OCI-M2 (cell line): Measurements from ENCODE around the gene MICAL3.
A peak's percentile ranks its signal among the peaks of the same experiment; 100 is the strongest.
"Not testable (repeated sequence)": the region's sequence is repeated elsewhere in the genome, so short reads cannot be mapped to it uniquely, and the experiment has no call there.

Experiments
- DNase-seq: peaks from one replicate; lab custom pipeline; 2025; ENCODE audit not compliant: unreplicated experiment; lab: John Stamatoyannopoulos, UW

The MICAL3 gene

DNA sequence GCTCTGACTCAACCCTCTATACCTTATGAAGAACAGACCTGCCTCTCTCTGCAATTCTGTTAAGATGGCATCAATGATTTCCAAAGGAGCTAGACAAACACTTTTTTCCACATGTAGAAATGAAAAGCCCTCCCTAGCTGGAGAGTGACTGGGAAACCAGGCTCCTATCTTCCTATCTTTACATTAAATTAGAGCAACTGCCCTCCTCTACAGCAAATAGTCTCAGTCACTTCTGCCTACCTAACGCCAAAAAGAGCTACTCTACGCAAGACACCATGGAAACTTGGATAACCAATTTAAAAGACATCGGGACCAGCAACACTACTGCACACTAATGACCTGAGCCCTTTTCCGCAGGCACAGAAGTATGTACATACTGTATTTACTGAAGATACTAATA, 84.8 kb downstream of the MICAL3 start:
- DNase-seq, result no peak

- no peak for DNase-seq
Observed at GRCh38 chr22:17939011-17939410, 85.3 kb downstream of the MICAL3 start.

DNA sequence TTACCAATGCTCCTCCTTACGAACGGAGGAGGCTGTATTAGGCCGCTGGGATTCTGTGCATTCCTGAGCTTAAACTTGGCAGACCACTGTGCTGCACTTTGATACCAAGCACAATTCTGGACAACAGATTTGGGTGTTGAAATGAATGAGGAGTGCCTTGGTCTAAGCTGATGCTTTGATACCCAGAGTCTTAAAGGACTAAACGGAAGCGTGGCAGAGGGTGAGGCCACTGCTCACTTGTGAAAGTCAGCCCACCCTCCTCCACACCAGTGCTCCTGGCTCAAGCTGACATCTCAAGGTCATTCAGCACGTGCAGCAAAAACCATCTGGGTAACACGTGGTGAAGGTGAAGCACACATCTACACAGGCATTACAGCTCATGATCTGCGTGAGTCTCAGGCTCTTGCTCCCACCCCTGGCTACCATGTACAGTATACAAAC, 85.9 kb downstream of the MICAL3 start:
- no peak for DNase-seq

- not testable (repeated sequence) for DNase-seq
Observed at GRCh38 chr22:17932457-17932856, 91.9 kb downstream of the MICAL3 start.

- no peak for DNase-seq
Observed at GRCh38 chr22:17931400-17931825, 92.9 kb downstream of the MICAL3 start.

DNA sequence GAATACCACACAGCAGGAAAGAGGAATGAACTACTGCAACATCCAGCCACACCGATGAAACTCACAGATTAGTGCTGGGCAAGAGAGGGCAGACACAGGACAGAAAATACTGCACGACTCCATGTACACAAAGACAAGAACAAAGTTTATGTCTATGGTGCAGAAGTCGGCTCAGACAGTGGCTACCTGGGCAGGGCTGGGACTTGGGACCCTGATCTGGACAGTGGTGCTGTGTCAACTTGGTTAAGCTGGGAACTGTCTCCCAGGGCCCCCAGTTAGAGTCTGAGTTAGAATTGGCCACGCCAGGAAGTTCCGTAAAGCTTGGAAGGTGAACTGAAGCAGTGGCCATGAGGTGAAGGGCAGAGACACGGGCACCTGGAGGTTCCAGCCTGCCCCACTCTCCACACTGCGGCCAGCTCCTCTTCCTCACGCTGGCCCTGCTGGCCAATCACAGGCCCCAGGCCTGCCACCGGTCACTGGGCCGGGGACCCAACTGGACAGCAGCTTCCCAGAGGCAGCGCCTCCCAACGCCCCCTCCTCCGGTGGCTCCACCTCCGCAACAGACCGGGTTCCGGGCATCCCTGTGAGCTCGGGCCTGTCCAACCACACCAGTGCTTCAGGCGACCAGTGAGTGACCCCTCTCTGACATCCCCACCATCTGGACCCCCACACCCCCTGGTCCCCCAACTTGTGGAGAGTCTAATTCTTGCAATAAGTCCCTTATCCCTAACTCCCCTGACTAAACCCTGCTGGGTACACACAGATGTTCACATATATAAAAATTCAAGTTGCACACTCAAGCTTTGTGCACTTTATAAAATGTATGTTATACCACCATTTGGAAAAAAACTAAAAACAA, 93.7 kb downstream of the MICAL3 start:
- DNase-seq, result no peak

DNA sequence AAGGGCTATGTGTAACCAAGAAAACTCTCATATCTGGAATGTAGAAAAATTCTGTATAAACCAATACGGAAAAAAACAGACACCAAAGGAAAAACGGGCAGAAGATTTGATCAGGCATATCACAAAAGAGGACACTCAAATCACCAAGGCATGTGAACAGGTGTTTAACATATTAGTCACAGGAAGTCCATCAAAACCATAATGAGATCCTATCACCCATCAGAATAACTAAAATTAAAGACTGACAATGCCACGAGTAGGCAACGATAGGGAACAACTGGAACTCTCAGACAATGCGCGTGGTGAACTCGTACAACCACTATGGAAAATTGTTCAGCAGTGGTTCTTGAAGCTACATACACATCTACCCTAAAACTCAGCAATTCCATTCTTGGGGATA, 94.5 kb downstream of the MICAL3 start:
- no peak for DNase-seq

DNA sequence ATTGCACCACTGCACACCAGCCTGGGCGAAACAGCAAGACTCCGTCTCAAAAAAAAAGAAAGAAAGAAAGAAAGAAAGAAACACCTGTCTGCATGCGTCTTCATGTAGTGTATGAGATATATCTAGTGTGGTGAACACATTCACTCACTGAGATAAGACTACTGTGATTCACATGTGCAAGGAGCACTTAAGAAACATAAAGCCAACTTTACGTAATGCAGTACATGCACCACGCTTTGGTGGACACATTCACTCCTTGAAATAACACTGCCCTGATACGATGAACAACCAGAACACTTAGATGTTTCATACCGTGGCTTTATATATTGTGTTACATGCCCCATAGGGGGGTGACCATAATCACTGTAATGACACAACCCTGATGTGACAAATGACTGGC, 96.0 kb downstream of the MICAL3 start:
- no peak for DNase-seq

DNA sequence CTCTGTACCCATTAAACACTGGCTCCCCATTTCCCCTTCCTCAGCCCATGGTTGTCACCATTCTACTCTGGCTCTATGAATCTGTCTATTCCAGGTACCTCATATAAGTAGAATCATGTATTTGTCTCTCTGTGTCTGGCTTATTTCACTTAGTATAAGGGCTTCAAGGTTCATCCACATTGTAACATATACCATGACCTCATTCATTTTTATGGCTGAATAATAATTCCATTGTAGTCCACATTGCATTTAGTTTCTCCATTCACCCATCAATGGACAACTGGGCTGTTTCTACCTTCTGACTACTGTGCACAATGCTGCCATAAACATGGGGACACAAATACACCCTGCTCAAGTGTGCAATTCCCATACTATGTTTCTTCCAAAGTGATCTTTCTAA, 97.3 kb downstream of the MICAL3 start:
- no peak for DNase-seq

DNA sequence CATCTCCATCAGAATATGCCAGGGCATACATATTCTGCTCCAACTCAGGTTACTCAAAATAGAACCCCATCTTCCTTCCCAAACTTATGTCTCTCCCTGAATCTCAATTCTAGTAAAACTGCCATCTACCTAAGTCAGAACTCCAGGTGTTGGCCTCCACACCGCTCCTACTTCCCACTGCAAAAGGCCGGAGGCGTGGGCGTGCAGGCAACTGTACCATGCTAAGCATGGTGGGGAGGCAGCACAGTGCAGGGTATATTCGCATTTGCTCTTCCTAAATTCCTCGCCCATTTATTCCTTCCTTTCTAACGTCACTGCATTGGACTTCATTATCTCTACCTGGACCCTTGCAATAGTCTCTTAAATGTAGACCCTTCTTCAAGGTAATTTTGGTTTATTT, 97.8 kb downstream of the MICAL3 start:
- no peak for DNase-seq

- DNase-seq, result no peak
Observed at GRCh38 chr22:17925431-17925841, 98.9 kb downstream of the MICAL3 start.

DNA sequence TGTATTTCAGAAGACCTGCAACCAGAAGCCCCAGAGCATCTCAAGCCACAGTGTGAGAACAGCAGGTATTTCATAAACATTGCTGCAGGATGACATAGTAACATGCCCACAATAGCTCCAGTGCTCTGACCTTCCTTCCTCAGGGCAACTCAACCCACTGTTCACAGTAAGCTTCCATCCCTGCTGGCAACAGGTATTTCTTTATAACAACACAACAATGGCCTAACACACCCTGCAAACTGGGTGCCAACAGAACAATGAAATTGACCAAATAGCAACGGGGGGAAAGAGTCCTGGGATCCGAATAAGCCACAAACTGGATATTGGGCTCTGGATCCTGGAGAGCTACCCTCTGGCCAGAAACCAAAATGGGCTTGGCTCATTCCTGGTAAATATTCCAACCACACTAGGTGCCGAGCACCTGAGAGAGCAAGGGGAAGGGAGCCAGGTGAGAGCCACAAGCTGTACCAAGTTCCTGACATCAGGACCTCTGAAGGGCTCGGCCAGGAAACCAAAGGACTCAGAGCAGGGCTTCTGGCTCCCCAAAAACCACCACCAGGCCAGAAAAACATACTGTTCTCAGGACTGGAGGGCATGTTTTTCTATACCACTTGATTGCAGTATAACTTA, 99.5 kb downstream of the MICAL3 start:
- DNase-seq, result no peak

- no peak for DNase-seq
Observed at GRCh38 chr22:17924076-17924475, 100.3 kb downstream of the MICAL3 start.

GRCh38 chr22:17922925-17923903, 101.1 kb downstream of the MICAL3 start:
- no peak for DNase-seq

DNA sequence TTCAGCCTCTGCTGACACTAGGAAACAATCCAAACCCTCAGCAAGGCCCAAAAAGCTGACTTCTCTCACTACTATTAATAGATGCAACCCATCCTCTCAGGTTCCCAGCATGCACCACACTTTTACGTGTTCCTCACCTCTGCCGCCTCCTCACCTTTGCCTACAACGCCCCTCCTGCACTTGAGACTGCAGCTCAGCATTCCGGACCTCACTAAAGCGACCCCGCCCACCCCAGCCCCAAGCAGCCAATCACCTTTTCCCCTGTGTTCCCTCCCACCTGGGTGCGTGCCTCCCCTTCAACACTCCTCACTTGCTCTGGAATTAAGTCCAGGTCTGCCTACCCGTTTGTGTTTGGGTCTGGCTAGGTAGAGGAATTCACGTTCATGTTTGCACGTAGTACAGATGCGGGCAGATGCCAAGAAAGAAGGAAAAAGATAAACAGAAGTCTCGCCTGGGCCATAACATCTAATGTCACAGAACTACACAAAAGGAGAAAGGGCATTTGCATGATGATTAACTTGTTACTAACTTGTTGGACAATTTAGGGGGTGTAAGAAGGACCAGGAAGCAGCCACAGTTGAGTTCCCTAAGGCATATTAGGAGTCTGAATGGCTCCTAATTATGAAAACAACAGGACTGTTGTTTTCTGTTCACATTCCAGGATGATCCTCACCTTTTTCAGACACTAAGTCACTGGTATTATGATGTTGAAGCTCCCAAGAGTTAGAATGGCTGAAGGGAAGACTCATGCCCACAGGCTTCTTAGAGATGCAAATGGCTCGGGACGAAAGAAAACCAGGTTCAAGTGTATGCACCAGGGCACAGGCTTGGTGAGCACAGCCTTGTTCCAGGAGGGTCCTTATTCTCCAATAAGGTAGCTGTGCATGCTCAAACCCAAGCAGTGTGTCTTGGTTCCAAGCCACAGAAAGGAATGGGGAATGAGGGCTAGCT, 102.2 kb downstream of the MICAL3 start:
- DNase-seq, result no peak

DNA sequence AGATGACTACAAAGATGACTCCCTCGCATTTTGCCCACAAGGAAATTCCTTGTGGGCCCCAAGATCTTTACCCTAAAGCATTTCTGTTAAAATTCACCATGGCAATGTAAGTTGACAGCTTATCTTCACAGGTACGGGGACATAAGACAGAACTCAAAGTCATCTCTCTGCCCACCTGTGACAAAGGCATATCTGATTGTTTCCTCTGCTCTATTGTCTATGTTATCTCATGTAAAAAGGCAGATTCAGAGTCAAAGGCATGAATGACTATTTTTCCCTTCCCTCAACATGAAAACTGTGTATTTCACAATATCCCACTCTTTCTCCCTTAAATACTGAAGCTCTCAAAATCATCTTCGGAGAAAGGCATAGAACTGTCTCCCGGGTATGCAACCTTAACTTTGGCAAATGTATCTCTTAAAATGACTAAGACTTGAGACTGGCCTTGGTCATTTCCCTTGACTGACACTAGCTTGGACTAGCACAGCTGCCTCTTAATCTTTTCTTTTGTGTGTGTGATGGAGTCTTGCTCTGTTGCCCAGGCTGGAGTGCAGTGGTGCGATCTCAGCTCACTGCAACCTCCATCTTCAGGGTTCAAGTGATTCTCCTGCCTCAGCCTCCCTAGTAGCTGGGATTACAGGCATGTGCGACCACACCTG, 103.2 kb downstream of the MICAL3 start:
- no peak for DNase-seq

DNA sequence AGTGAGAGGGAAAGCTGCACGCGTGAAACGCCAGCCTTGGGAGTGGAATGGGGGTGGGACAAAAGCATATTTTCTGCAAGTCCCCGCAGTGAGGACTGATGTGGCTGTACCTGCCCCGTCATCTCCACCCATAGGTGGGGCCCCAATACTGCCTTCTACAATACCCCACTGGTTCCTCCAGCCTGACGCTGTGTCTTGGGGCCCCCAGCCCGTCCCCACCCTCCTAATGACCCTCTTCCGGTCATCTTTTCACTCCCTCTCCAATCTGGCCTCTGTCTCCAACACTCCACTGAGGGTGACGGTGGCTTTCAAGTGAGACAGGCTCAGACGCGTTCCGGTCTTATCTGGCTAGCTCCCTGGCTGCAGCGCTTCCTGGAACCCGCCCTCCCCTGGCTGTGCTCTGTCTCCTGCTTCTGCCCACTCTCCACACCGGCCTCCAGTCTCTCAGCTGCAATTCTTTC, 104.2 kb downstream of the MICAL3 start:
- DNase-seq, result peak; percentile 39

DNA sequence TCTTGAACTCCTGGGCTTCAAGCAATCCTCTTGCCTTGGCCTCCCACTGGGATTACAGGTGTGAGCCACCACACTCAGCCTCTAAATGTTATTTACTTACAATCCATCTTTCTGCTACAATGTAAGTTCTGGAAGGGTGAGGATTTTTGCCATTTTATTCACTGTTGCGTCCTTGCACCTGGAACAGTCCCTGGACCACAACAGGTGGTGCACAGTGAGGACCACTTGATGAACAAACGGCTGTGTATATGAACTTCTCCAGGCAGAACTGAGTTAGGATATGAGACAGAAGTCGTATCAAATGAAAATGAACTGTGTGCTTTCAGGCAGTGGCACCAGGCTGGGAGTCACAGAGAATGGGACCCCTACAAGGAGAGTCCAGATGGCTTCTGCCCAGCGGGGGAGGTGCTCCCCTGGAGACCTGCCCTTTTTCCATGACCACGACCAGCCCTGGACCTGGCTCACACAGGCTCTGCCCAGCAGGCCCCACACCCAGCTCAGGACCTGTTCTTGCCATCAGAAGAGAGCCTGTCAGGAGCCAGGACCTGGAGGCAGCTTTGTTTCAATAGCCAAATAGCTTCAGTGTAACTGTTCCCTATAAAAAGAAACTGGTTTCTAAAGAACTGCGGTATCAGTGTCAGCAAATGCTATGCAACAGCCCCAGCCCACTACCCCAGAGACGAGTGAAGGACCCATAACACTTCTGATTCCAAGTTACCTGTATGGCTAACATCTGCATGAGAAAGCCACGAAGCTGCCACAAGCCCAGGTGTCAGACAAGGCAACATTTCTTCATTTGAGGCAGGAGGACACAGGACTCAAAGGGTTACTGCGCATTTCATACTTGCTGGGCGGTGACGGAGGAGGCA, 104.9 kb downstream of the MICAL3 start:
- no peak for DNase-seq

DNA sequence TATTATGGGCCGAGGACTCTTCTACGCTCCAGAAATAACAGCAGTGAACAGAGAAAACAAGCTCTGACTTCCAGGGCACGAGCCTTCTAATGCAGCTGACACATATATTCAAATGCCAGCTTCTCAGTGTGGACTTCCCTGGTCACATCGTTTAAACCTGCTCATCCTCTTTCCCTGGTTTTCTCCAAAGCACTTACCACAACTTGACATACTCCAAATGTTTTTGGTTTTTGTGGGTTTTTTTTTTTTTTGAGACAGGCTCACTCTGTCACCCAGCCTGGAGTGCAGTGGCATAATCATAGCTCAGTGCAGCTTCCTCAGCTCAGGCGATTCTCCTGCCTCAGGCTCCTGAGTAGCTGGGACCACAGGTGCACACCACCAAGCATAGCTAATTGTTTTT, 105.5 kb downstream of the MICAL3 start:
- DNase-seq, result no peak
